GM12872 (cell line): ENCODE results near the gene STX10.

Source experiments
- CTCF ChIP-seq: IDR thresholded peaks from 3 replicates; pipeline ENCODE4 v1.5.1; 2011; ENCODE audit warnings: low read depth, mild to moderate bottlenecking, low read length, moderate library complexity; ENCODE audit not compliant: insufficient read depth

Gene STX10

GRCh38 chr19:13127811-13128575 is 22.2 kb downstream of the STX10 start:
- no peak for TF ChIP-seq CTCF

GRCh38 chr19:13127051-13127450 is 23.1 kb downstream of the STX10 start:
- TF ChIP-seq CTCF, result no peak

- TF ChIP-seq CTCF, result no peak
Measured at GRCh38 chr19:13122980-13123957, 26.9 kb downstream of the STX10 start.

- no peak for TF ChIP-seq CTCF
Measured at GRCh38 chr19:13122275-13122878, 27.8 kb downstream of the STX10 start.

- no peak for TF ChIP-seq CTCF
Measured at GRCh38 chr19:13121551-13122274, 28.5 kb downstream of the STX10 start.

- no peak for TF ChIP-seq CTCF
Measured at GRCh38 chr19:13120817-13121216, 29.4 kb downstream of the STX10 start.
